NT2/D1 (cell line): ENCODE data around the gene NDUFB7.

Experiments
- SUZ12 ChIP-seq: IDR thresholded peaks from 2 replicates; pipeline ENCODE4 v1.6.1; 2011; ENCODE audit not compliant: insufficient read length, insufficient read depth; ENCODE audit errors: extremely low read depth
- YY1 ChIP-seq: IDR thresholded peaks from 2 replicates; pipeline ENCODE4 v1.6.1; 2011; ENCODE audit not compliant: insufficient read length, insufficient read depth

DNA sequence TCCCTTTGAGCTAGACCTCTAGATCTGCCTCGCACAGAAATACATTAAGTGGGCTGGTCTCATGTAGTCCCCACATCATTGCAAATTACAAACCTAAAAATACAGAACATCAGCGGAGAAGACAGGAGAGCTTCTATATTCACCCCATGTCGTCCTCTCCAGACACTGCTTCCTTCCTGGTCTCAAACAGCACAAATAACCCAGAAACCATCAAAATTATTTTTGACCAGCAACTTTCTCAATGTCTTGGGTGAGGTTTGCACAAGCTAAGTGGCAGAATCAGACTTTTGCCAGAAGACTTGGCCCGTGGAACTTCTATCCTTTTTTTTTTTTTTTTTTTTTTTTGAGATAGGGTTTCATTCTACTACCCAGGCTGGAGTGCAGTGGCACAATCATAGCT is 39.2 kb upstream of the NDUFB7 start:
- TF ChIP-seq YY1 (no peak), SUZ12 (no peak)
